NB4 (cell line): ENCODE data around the gene NME1.
"Not testable (repeated sequence)": the region's sequence is repeated elsewhere in the genome, so short reads cannot be mapped to it uniquely, and the experiment has no call there.

ENCODE experiments used
- DNase-seq: peaks from one replicate; pipeline ENCODE4 v3.0.0; 2010; ENCODE audit warnings: low read depth
- H3K4me3 ChIP-seq: one replicate; pipeline ENCODE4 v1.5.1; 2011; ENCODE audit warnings: mild to moderate bottlenecking, low read depth, low read length, moderate library complexity
- MYC ChIP-seq: IDR thresholded peaks from 2 replicates; pipeline ENCODE4 v1.6.1; 2011; ENCODE audit warnings: low read depth, low read length
- POLR2A ChIP-seq: IDR thresholded peaks from 2 replicates; pipeline ENCODE4 v1.6.1; 2011; ENCODE audit warnings: mild to moderate bottlenecking; ENCODE audit not compliant: insufficient read length; ENCODE audit errors: extremely low read depth
- TF ChIP-seq, protein P1 (sequence below): IDR thresholded peaks from one replicate; pipeline ENCODE4 v1.5.1; 2012; ENCODE audit warnings: low read depth, low read length
- TF ChIP-seq, protein P2 (sequence below): IDR thresholded peaks from 2 replicates; pipeline ENCODE4 v1.6.1; 2011; ENCODE audit warnings: low read depth, low read length

Gene NME1

DNA sequence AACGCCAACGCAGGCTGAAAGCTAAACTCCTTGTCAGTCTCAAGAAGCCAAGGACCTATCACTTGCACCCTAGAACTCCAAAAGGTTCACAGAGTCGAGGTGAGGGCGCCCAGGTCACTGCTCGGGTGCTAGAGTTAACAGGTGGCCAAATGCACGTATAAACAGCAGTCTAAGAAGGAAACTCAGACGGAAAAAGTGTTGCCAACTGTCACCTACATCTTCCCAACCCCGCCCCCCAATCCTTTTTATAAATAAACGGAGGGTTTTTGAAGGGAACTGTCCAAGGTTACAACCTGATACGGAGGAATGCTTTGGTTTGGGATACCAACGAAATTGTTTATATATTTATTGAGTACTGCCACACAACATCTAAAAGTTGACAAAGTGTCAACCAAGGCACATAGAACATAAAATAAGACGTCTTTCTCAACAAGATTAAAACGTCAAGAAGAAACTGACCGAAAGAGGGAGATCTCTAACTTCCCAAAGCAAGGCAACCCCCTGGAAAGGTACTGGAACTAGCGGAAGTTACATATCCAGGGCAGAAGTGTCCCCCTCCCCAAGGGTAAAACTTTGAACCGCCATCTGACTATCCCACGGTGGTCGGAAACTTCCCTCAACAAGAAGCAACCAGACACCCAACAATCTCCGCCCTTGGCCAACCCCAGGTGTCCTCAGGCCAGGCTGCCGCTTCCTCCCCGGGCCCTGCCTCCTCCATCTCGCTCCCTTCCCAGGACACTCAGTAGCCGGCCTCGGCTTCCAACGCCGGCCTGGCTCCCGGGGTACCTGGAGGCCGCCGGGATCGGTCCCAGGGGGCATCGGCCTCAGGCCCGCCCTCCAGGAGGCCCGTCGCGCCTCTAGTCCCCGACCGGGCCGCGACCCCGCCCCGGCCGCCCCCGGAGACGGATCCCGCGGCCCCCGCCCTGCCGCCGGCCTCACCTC, 33.7 kb upstream of the NME1 start:
- TF ChIP-seq, protein P1, sequence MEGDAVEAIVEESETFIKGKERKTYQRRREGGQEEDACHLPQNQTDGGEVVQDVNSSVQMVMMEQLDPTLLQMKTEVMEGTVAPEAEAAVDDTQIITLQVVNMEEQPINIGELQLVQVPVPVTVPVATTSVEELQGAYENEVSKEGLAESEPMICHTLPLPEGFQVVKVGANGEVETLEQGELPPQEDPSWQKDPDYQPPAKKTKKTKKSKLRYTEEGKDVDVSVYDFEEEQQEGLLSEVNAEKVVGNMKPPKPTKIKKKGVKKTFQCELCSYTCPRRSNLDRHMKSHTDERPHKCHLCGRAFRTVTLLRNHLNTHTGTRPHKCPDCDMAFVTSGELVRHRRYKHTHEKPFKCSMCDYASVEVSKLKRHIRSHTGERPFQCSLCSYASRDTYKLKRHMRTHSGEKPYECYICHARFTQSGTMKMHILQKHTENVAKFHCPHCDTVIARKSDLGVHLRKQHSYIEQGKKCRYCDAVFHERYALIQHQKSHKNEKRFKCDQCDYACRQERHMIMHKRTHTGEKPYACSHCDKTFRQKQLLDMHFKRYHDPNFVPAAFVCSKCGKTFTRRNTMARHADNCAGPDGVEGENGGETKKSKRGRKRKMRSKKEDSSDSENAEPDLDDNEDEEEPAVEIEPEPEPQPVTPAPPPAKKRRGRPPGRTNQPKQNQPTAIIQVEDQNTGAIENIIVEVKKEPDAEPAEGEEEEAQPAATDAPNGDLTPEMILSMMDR, result no peak
- TF ChIP-seq POLR2A (no peak), MYC (no peak)
- TF ChIP-seq, protein P2, sequence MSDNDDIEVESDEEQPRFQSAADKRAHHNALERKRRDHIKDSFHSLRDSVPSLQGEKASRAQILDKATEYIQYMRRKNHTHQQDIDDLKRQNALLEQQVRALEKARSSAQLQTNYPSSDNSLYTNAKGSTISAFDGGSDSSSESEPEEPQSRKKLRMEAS, result no peak
- peak overlapping the region; percentile 71 for H3K4me3 ChIP-seq
- DNase-seq, result peak; percentile 76

DNA sequence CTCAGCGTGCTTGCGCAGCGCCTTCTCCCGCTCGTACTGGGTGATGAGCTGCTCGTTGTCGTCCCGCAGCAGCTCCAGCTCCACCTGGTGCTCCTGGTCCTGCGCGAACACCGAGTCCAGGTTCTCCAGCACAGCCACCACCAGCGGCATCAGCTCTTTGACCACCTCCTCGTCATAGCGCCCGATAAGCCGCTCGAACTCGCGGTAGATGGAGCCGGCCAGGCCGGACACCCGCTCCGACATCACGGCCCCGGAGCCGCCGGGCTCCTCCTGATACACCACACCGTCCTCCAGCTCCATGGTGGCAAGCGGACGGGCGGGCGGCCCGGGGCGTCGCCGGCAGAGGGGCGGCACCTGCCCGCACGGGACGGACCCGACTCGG, 33.0 kb upstream of the NME1 start:
- TF ChIP-seq POLR2A (no peak), MYC (no peak; the same call in 1 of the 2 replicates)
- TF ChIP-seq, protein P2, result no peak
- TF ChIP-seq, protein P1, result no peak
- no peak for DNase-seq
- peak overlapping the region; percentile 71 for H3K4me3 ChIP-seq

DNA sequence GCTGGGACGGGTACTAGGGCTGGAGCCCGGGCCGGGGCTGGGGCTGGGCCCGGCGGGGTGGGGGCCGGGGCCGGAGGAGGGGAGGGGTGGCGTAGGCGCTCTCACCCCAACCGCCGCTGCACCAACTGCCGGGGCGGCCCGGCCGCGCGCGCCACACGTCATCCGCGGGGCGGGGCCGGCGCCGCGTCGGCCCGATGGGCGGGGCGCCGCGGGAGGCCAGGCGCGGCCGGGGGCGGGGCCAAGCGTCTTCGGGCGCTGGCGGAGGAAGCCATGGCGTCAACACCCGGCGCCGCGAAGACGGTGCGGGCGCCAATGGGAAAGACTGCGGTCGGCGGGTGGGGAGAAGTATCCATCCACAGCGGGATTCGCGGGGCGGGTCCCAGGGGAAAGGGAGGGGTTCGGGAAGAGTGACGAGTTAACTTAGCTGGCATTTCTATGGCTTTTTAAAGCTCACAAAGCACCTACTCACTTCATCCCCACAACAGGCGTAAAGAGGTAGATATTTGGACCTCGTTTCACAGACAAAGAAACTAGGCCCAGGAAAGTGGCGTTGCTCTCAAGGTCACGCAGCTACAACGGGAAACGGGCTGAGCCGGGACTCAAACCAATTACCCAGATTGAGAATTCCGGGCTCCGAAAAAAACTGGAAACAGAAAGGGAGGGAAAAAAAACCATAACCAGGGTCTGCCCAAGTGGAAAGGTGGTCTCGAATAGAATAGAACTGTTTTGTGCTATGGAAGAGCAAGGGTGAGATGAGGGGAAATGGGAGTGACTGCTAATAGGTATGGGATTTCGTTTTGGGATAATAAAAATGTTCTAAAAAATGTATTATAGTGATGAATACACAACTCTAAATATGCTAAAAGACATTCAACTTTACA, 32.4 kb upstream of the NME1 start, which contains the start of gene SPAG9:
Gene SPAG9 (minus strand): TSS at position 130 of the 881 bp plus-strand sequence. CDS start 212 bp downstream, outside the sequence.
- peak; percentile 94 for DNase-seq
- H3K4me3 ChIP-seq, result peak within 1 kb of the TSS; percentile 82
- TF ChIP-seq POLR2A, result peak; percentile 67
- TF ChIP-seq MYC, result peak; percentile 61
- TF ChIP-seq, protein P1, result no peak
- TF ChIP-seq, protein P2, result no peak; the same call in 1 of the 2 replicates

DNA sequence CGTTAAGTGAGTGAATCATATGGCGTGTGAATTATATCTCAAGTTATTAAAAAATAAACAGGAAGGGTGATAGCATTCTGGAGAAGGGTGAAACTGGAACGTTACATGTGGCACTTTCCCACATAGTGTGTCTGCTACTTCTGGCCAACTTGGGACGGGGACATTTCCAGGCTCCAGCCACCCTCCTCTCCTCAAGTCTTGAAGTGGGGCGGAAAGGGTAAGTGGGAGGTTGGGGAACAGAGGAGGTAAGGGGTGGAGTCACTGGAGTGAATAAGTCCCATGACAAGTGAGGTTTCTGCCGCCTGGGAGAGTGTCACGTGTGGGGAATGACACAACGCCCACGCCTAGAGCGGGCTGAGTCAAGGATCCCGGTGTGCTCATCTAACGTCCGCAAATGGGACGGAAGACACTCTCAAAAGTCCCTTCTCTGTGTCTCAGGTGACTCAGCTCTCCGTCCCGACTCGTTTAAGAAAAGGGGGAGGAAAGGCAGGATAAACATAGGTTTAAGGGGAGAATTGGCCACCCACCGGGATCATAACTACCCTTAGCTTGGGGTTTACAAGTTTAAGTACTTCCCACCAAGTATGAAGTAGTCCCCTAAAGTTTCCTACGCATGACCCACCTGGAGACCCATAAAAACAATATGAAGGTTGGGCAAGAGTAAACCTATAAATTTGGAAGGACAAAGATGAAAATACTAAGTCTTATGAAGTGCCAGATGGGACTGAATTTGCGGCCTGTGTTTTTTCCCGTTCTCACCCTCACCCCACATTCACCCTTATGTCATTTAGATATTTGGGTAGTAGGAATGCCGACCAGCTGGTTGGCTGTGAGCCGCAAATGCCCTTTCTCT, 31.5 kb upstream of the NME1 start:
- peak overlapping the region; percentile 82 for H3K4me3 ChIP-seq
- TF ChIP-seq, protein P2, result peak; percentile 98
- TF ChIP-seq, protein P1, result no peak
- TF ChIP-seq MYC, result peak; percentile 91
- peak; percentile 66 for TF ChIP-seq POLR2A
- peak; percentile 94 for DNase-seq

DNA sequence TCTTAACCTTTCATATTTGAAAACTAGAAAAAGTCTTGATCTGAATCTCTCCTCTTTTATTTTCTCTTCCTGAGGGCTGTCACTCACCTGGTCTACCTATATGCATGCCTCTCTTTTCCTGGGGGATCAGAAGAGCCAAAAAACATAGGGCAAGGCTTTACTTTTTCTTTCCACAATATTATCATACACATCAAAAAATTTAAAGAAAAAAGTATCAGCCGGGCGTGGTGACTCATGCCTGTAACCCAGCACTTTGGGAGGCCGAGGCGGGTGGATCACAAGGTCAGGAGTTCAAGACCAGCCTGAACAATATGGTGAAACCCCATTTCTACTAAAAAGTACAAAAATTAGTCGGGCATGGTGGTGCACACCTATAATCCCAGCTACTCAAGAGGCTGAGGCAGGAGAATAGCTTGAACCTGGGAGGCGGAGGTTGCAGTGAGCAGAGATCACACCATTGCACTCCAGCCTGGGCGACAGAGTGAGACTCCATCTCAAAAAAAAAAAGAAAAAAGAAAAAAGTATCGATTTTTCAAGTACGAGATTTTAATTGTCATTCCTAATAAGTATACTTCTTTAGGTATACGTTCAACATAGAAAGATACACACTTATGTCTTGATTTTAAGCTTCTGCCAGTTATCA, 30.8 kb upstream of the NME1 start:
- DNase-seq, result not testable (repeated sequence)
- H3K4me3 ChIP-seq, result peak overlapping the region; percentile 82
